NCI-H510A (cell line): ENCODE data around the gene LIMCH1.
A peak's percentile ranks its signal among the peaks of the same experiment; 100 is the strongest.
"Not testable (repeated sequence)": the region's sequence is repeated elsewhere in the genome, so short reads cannot be mapped to it uniquely, and the experiment has no call there.

Source experiments
- DNase-seq: peaks from one replicate; lab custom pipeline; 2025; lab: John Stamatoyannopoulos, UW

The LIMCH1 gene

DNA sequence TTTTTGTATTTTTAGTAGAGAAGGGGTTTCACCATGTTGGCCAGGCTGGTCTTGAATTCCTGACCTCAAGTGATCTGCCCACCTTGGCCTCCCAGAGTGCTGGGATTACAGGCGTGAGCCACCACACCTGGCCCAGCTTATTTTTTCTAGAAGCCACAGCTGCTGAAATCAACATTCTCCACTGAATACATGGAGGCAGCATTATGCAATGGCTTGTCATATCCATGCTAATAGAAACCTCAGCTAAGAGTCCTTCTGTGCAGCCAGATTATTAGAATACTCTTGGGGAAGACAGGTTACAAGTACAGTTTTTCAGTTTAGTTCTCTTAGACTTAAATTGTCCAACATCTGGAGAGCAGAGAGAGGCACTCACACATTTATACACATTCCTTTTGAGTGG is 104.8 kb downstream of the LIMCH1 start:
- not testable (repeated sequence) for DNase-seq

DNA sequence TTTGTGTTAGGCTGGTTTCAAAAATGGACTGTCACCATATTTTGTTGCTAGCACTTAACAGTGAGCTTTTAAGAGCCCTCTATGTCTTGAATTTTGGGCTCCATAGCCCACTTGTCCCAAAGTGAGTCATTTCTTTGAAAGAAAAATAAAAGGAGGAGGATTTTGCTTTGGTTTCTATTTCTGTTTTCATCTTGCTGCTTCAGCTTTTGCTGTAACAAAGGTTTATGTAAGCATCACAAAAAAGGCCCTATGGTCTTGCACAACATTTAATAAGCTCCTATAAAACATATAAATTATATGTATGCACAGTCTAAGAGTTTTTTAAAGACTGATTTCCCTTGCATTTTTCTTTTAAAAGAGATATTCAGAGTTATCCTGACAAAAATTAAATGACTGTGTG is 105.4 kb downstream of the LIMCH1 start:
- DNase-seq = no peak

DNA sequence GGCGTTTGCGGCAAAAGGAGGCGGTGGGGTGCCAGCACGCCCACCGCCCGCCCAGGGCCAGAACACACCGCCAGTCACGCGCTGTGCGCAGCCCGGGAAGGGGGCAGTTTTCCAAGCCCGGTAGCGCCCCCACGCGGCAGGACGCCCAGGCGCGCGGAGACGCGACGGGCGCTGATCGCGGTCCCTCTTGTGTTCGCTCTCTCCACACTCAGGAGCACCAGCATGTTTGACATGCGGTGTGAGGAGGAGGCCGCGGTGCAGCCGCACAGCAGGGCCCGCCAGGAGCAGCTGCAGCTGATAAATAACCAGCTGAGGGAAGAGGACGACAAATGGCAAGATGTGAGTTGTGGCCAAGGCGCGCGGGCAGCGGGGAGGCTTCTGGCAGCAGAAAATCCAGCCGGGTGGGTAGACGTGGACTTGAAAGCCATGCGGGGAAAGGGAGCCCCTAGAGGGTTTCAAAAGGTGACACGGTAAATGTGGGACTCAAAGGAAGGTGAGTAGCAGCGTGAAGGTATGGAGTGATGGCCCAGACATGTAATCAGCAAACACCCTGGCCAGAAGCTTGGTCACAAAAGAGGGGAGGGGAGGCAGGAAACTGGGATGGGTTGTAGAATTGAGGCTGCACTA is 106.4 kb downstream of the LIMCH1 start:
- DNase-seq = peak; percentile 15

DNA sequence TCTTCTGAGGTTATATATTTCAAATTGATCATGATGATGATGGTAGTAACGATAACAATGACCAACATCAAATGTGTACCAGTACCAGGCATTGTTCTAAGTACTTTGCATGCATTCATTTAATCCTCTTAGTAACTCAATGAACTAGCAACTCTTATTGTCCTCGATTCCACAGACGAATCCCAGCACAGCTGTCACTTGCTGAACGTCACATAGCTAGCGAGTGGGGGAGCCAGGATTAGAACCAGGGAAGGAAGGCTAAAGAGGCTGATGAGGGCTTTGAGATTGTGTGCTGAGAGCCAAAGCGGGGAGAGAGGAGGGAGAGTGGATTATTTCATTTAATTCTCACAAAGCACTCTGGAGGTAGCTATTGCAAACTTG is 106.9 kb downstream of the LIMCH1 start:
- DNase-seq = no peak

DNA sequence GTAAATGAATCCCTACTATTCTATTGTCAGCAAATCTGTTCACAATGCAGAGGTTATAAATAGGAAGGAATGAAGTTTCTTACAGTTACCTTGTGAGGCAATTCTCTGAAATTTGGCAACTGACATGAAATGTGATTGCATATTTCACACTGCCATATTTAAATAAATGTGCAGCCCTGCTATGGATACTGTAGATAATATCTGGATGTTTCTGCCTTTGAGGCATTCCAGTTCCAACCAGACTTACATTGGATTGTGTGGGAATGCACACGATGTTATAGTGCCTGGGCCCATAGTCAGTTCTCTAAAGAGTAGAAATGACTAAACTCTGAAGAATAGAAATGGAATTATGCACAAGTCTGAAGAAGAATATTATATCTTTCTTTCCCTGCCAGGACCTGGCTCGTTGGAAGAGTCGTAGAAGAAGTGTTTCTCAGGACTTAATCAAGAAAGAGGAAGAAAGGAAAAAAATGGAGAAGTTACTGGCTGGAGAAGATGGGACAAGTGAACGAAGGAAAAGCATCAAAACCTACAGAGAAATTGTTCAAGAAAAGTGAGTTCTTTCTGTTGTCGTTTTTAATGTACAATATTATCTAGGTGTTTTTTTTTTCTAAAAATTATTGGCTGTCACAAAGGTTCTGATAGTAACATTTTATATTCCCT is 107.9 kb downstream of the LIMCH1 start:
- DNase-seq = no peak

DNA sequence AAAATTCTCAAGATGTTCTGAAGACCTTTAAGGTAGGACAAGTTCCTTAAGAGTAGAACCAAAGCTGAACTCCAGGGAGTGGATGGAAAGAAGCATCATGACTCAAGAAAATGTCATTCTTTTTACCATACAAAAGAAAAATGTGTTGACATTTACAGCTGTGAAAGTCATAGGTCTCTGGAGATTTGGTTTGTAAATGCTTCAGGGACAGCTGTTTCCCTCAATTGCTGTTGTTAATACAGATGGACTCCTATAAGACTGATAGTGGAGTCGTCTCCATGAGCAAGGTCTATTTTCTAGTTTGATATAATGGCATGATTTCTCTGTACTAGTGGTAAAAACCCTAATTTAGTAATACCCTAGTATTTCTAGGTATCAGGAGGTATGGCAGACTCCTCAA is 108.9 kb downstream of the LIMCH1 start:
- no peak for DNase-seq

DNA sequence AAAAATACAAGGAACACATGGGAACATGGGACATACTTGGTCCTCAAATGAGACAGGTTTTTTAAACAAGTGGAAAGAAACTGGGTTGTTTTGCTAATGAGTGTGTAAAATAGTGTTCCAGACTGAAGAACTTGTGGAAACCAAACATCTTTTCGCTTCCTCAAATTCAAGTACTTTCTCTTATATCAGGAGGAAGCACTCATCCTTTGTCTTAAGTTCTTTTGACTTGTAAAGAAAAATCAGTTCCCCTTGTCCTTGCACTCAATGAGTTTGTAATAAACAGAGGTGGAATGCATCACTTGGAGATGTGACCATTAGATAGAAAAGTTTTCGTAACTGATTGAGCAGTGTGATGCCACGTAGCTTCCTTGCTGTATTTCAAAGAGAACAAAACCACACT is 109.4 kb downstream of the LIMCH1 start:
- DNase-seq = no peak

DNA sequence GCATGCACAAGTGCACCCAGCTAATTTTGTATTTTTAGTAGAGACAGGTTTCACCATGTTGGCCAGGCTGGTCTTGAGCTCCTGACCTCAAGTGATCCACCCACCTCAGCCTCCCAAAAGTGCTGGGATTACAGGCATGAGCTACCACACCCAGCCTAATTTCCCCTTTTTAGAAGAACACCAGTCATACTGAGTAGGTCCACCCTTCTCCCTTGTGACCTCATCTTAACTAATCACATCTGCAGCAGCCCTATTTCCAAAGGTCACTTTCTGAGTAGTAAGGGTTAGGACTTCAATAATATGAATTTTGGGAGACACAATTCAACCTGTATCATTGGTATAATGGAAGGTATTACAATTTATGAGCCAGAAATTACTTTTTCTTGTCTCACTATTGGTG is 113.2 kb downstream of the LIMCH1 start:
- DNase-seq = not testable (repeated sequence)

DNA sequence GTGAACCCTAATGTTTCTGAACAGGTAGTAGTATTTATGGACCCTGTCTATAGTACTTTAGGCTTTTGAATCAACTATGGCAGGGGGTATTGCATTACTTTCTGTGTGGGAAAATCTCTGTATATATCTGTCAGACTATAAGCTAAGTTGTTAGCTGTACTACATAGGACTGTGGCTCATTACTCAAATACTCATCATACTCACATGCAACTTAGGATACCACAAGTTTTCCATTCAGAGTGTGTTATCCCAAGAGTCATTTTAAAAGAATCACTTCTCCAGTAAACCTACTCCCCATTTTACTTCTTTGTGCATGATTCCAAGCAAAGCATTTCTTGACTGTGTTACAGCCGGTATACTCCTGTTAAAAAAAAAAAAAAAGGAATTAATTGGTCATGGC is 115.0 kb downstream of the LIMCH1 start:
- no peak for DNase-seq

DNA sequence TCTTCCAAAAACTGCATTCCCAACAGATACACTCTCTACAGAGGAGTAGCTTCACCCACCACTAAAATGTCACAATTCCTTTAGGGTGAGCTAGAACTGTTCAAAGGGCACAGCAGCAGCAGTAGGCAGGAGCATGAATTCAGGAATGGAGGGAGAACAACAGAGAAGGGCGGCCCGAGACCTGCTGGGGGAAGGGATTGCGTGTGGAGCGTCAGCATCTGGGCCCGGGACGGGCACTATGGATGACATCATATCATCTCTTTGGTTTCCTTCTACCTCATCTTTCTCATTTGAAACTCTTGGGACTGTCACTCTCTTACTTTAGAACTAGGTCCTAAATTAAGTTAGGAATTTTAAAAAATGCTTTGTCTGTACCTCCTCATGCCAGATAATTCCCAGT is 115.6 kb downstream of the LIMCH1 start:
- DNase-seq = no peak

DNA sequence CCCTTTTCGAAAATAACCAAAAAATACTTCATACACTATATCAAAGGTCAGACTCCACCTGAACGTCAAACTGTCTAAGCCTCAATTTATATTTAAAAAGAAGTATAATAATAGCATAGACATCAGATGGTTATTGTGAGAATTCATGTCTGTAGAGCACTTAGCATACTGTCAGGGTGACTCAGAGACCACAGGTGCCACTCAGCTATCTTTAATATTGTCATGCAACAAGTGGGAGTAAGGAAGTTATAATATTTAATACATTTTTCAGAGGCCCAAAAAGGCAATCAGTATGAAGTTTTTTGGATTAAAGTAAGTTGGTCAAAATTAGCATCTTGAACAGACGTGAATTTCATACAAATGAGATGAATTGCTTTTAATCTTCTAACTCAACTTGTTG is 117.2 kb downstream of the LIMCH1 start:
- DNase-seq = no peak

DNA sequence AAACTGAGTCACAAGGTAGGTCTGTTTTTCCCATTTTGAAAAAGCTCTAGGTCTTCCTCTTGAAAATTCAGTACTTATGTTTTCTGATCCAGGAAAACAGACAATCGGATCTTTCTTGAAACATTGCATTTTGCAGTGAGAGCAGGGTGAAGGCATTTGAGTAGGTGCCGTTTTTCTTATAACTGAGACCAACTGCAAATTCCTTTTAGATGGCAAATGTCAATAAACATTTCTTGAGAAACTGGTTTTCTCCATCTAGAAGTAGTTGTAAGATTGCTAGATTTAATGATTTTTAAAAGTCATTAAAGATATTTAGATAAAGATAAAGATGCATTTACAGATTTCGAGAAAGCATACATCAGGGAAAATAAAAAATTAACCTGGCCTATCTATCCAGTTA is 118.1 kb downstream of the LIMCH1 start:
- no peak for DNase-seq

DNA sequence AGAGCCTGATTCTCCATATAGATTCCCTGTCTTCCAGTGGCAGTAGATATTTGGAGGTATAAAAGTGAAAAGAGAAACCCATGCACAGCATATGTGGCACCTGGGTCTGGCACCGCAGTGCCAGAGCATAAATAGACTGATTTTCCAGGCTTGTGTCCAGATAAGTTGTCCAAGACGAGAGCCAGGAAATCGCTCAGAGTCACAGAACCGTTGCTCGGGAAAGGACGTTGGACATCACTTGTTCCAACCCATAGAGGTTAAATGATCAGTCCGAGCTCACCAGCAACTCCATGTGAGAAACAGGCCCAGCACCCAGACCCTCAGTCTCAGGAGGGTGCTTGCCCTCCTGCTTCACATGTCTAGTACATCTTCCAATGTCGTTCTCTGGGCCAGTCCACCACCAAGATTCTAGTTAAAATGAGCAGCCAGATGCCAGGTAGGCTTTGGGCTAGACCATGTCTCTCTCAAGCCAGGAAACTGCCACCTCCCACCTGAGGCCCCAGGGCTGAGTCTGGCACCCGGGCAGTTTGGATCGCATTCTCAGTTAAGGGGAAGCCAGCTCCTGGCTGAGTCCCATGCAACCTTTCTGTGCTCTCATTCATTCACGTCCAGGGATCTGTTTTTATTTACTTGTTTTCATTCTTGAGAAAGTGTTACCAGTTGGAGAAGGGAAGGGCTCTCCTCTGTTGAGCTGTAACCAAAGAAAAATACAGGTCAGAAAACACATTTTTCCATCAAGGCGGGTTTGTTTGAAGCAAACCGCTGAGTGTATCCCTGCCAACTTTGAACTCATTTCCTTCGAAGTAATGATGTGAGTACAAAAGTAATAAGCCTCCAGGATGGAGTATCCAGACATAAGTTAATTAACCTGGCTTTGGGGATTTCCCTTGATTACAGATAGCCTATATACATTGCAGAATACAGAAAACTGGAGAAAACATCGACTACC is 118.9 kb downstream of the LIMCH1 start:
- DNase-seq = no peak

DNA sequence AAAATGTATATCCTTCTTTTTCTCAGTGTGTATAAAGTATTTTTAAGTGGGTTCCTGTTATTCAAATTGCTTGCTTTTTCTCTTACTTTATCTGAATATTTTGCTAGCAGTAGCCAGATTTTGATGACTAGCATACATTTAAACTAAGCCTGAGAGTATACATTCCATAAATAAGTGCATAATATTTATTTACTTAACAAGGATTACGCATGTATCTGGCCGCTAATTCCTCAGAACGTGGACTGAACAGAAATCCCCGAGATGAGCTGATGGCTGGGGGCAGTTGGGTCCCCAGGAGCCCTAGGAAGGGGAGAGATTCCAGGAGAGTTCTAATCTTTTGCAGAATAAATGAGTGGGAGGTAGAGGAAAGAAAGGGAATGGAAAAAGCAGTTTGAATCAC is 119.6 kb downstream of the LIMCH1 start:
- DNase-seq = no peak

DNA sequence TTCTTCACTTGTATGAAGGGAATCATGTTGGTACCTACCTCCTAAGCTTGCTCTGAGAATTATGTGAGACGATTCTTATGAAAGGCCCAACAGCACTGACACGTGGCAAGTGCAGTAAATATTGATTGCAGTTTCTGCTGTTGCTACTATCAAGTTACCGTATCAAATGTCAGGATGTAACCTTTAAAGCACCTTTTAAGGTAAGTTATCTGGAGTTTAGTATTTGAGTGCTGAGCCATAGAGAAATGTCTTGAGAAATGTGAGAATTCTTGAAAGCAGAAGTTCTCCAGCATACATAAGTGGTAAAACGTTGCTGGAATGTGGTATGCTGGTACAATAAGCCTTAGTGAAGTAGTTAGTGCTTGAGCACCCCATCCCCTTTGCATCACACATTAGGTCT is 120.2 kb downstream of the LIMCH1 start:
- DNase-seq = peak; percentile 36

DNA sequence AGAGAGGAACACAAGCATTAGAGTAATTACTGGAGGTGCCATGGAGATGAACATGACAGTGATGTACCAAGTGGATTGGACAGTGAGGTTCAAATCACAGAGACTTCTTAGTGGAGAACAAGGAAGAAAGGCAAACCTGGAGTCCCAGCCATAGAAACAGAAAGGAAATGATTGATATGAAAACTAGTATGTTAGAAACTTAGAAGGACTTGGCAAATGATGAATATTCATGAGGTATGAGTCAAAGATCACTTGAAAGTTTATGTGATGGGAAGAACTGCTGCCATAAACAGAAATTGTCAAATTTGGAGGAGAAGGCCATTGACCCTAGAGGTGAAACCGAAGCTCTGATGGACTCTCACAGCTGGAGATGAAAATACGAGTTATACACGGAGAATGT is 122.4 kb downstream of the LIMCH1 start:
- no peak for DNase-seq

DNA sequence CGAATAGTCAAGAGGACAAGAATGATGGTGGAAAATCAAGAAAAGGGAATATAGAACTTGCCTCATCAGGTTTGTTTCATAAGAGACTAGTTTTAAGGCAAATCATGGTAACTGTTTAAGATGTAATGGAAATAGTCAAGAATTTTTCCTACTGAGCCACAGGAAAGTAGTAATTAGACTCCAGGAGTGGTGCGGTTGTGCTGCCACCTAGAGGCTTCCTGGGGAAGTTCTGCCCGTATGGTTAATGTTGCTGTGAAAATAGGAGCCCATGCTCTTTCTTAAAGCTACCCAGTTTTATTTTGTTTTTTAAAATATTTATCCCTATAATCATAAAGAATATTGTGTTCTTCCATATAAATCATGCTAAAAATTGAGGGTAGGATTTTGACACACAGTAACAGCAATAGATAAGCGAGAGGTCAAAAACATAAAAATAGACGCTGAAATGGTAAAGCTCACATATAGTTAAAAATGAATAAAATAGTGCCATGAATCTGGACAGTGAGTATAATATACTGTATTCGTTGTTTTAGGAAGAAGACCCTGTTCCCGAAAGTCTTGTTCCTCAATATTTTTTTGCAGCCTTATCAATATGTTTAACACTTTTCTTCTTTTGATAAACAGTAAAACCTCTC is 123.6 kb downstream of the LIMCH1 start:
- no peak for DNase-seq

DNA sequence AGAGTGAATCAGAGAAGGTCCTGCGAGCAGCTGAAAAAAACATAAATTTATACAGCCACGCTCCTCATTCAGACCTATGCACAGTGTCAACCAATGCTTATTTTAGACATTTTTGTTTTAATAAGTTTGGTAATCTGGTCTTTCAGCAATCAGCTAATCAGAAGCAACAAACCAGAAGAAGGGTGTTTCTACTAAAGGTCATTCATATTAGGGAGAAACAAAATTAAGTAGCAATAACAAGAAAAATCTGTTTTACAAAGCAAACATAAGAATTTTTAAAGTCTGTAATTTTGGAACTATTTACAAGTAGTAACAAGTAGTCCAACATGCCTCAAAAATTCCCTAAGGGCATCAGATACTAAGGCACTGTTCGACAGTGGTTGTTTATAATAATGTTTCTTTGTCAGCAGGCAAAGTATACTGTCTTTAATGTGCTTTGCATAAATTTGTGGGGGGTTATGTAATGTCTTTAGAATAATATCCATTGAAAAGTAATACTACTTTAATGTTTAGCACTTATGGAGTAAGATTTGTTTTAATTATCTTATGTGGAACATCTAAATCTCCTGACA is 127.8 kb downstream of the LIMCH1 start:
- no peak for DNase-seq

DNA sequence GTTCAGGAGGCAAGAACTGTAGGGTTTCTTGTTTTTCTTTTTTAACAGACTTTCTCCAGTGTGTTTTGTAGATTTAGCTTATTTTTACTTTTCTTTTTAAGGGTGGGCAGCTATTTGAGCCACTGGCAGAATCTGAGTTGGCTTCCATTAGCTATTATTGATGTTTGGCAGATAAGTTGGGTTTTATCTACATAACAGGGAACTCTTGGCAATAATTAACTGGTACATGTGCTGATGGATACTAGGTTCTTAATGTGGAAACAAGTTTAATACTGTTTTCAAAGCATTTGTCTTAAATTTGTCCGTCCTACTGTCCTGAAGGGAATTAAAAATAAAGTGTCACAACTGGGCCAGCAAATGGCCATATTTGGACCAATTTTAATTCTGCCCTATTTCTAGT is 130.1 kb downstream of the LIMCH1 start:
- DNase-seq = no peak

DNA sequence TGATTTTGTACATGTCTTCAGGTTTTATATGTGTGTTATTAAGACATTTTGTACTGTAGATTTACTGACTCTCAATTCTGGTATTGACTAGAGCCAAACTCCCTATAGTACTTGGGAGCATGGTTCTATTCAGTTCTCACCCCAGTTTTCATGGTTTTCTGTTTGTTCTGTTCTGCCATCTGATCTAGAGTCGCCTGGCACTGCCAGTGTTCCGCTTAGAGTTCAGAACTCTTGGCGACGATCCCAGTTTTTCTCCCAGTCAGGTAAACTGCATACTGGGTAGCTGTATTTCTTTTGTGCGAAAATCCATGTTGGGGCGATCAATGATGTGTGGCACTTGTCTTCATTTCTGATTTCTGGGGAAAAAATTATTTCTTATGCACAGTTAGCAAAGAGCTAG is 132.6 kb downstream of the LIMCH1 start:
- no peak for DNase-seq

DNA sequence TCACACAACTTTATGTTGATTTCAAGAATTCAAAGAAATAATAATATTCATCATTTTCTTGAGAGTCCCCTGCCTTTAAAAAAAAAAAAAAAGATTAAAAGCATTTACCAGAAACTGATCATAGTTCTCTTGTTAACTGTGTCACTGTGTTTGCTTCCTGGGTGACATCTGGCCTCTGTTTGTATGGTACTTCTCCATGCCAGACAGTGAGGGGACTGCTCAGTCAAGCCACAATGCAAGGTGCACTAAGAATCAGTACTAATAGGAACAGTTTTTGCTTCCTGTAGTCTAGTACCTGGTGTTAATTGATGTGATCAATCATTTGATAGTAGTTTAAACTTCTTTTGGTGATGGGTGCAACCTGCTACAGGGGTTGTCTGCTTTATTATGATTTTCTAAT is 133.0 kb downstream of the LIMCH1 start:
- DNase-seq = no peak

DNA sequence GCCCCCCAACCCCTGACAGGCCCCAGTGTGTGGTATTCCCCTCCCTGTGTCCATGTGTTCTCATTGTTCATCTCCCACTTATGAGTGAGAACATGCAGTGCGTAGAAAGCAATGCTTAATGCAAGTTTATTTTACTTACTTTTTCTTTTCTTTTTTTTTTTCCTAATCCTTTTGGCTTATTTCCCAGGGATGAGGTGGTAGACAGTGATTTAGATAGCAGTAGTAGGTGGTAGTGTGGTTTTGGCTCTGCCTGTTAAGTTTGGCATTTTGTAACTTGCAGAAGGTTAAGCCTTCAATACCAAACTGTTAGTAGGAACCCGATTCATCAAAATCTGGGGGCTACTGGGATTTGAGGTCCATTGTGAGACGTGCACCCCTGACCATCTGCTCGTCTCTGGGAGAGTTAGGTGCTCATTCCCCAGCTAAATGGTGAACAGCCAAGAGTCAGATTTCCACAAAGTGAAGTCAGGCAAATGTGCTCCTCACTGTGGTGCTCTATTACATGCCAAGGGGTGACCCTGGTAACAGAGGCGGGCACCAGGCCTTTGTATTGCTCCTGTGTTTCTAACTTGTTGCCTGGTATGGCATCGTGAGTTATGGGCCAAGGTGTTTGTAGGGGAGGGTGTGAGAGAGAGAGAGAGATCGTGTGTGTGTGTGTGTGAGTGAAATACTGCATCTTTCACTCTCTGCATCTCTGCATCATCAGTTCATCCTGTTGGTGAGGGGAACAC is 140.3 kb downstream of the LIMCH1 start:
- no peak for DNase-seq
